Cardiac fibroblast (primary cell): ENCODE data around the gene LMX1B.

ENCODE experiments used
- DNase-seq, 2 donors: peaks; one replicate each; pipeline versions ENCODE4 v3.0.0 to v3.0.0-alpha.2; 2010; ENCODE audit warnings: low read depth in 2 of 2
- H3K4me3 ChIP-seq, 2 donors: replicated peaks in 1 of 2; 1 replicate in 1 of 2; 2 replicates in 1 of 2; pipeline ENCODE4 v1.5.1; 2011; ENCODE audit warnings: low read depth in 2 of 2, low read length in 2 of 2, mild to moderate bottlenecking in 2 of 2, moderate library complexity in 1 of 2
- TF ChIP-seq, protein P1 (sequence below): IDR thresholded peaks from one replicate; pipeline ENCODE4 v1.5.1; 2011; ENCODE audit warnings: low read depth, mild to moderate bottlenecking, low read length, inconsistent platforms

Gene LMX1B

DNA sequence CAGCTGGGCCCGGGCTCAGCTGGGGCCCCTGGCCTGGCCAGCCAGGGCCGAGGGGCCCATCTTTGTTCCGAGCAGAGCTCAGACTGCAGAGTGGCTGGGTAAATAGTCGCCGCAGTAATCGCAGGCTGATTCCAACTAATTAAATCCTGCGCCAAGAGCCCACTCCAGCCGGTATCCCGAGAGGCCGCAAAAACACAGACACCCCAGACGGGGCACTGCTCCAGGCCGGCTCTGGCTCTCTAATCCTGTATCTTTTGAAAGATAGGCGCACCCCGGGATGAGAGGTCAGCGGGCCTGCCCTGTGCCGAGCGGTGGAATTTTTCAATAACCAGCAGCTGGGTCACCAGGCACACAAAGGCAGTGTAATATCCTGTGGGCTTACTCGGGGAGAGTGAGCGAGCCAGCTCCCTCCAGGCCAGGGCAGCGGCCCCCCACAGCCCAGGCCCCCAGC lies 57.7 kb downstream of the LMX1B start:
- no peak for DNase-seq
- H3K4me3 ChIP-seq, result no peak overlapping the region
- TF ChIP-seq, protein P1, sequence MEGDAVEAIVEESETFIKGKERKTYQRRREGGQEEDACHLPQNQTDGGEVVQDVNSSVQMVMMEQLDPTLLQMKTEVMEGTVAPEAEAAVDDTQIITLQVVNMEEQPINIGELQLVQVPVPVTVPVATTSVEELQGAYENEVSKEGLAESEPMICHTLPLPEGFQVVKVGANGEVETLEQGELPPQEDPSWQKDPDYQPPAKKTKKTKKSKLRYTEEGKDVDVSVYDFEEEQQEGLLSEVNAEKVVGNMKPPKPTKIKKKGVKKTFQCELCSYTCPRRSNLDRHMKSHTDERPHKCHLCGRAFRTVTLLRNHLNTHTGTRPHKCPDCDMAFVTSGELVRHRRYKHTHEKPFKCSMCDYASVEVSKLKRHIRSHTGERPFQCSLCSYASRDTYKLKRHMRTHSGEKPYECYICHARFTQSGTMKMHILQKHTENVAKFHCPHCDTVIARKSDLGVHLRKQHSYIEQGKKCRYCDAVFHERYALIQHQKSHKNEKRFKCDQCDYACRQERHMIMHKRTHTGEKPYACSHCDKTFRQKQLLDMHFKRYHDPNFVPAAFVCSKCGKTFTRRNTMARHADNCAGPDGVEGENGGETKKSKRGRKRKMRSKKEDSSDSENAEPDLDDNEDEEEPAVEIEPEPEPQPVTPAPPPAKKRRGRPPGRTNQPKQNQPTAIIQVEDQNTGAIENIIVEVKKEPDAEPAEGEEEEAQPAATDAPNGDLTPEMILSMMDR, result no peak

DNA sequence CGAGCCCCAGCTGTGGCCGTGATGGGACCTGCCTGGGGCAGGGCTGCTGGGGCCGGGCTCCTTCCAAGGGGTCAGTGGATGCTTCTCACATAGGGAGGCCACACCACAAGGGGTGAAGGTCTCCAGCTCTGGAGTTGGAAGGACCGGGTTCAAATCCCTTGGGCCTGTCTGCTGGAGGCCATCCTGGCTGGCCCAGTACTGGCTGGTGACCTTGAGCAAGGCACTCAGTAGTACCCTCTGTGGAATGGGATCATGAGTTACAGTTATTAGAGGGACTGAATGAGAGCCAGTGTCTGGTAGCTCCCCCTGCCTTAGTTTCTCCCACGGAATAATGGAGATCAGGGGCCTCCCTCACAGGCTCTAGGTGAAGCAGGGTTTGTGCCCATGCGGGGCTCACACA lies 58.3 kb downstream of the LMX1B start:
- no peak overlapping the region for H3K4me3 ChIP-seq
- TF ChIP-seq, protein P1, result no peak
- DNase-seq, result no peak

DNA sequence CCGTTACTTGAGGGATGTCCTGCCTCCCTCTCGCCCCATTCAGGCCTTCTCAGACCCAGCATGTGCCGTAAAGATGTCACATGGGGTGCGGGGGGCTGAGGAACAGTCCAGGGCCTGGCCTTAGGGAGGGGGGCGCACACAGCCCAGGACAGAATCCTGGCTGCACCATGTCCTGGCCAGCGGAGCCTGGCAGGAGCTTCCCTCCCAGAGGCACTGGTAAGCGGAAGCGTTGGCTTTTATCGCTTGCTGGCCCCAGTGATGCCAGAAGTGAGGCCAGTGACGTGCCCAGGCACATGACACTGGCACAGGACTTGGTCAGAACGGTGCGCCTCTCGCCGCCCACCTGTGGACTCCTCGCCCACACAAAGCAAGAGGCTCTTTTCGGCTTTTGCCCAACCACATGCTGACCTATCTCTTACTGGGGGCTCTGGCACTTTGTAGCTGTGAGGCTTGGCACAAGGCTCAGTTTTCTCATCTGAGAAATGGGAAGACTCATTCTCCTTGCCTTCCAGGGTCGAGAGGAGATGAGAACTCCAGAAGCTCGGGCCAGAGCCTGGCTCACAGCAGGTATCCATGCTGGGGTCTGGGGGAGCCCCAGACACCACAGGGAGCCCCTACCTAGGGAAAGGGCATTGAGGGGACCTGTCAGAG lies 59.0 kb downstream of the LMX1B start:
- TF ChIP-seq, protein P1, result no peak
- H3K4me3 ChIP-seq, result no peak overlapping the region
- DNase-seq, result no peak

DNA sequence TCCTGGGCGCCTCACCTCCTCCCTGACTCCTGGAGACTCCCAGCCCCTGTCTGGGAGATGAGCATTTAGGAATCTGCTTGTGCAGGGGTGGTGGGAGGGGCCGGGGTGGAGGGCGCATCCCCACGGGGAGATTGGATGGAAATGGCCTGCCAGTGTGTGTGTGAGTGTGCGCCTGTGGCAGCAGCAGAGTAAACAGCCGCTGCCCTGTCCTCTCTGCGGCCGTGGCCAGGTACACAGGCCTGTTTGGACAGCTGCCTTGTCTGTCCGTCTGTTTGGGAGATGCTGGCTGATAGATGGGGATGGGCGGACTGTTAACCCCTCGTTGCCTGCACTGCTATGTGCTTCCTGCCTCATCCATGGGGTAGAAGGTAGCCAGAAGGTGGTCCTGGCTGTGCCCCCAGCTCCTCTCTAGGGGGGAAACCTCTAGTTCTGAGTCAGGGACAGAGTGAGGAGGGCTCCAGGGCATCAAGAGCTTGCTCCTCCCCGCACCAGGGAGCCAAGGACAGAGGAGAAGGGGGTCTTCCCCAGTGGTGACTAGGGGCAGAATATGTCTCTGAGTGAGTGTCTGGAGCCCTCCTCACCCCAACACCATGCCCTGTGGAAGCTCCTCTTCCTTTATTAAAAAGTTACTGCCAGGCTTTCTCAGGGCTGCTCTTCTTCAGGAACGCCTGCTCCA lies 60.1 kb downstream of the LMX1B start:
- TF ChIP-seq, protein P1, result no peak
- H3K4me3 ChIP-seq, result no peak overlapping the region
- DNase-seq, result peak in 1 of 2 donors; percentile 6

DNA sequence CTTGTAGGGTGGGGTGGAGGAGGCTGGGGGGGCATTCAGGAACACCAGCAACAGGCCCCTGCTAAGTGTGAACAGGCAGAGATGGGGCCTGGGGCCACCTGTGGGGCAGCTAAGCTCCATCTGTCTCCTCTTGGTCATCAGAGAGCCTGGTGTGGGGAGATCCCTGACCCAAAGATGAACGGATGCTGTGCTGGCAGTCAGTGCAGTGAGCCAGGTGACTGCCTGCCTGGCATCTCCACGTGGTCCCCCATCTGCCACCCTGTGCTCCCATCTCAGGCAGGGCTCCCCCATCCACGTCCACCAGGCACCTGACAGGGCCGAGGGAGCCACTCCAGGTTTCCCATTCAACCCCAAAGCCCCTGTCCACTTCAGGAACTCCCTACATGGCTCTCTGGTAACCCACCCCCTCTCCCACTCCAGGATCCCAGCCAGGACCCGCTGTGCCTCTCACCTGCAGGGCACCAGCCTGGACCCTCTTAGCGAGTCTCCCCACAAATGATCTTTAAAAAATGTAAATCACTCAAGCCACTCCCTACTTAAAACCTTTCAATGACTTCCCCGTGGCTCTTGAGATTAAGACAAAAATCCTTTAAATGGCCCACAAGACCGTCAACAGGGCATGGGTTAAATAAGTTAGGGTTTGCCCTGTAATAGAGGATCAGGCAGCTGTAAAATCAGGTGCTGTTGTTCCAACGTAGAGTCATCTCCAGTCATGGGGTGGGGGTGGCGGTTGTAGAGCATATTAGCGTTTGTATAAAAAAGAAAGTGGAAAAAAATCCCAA lies 60.8 kb downstream of the LMX1B start:
- TF ChIP-seq, protein P1, result no peak
- DNase-seq, result no peak
- H3K4me3 ChIP-seq, result no peak overlapping the region

DNA sequence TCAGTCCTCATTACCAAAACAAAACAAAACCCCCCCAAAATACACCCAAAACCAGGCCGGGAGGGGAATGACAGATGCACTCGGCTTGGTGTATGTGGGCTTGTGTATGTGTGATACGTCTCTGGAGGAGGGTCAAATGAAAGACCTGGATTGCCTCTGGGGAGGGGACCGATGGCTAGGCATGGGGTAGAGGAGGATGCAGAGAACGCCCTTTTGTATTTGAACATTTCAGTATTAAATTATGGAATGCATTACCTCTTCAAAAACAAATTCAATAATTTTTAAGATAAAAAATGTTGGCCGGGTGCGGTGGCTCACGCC lies 61.4 kb downstream of the LMX1B start:
- H3K4me3 ChIP-seq, result no peak overlapping the region
- no peak for DNase-seq
- TF ChIP-seq, protein P1, result no peak
